Esophagus squamous epithelium (tissue), 4 donors: ENCODE results near the gene FAM118A.

Source experiments
- CTCF ChIP-seq, 6 experiments: fragments of 450-650 bp in 4 of 6; fragments of 200-600 bp in 2 of 6; sonication (generic) in 2 of 6; IDR thresholded peaks; one replicate each; pipeline ENCODE4 v1.5.1; 2016 to 2019; ENCODE audit warnings: antibody characterized with exemption in 6 of 6, mild to moderate bottlenecking in 4 of 6, moderate library complexity in 4 of 6
- POLR2A ChIP-seq, 4 donors: fragments of 450-650 bp; IDR thresholded peaks; one replicate each; pipeline ENCODE4 v1.6.1; 2017; ENCODE audit warnings: antibody characterized with exemption in 4 of 4, mild to moderate bottlenecking in 4 of 4, moderate library complexity in 3 of 4

GRCh38 chr22:45344334-45344733 lies 34.6 kb downstream of the FAM118A start:
- TF ChIP-seq CTCF (IDR thresholded peaks at IDR 0.05) = no peak
- no peak for TF ChIP-seq POLR2A (IDR thresholded peaks at IDR 0.05)
